Measurements from ENCODE around the gene SLC39A6.

- TF ChIP-seq CTCF (conservative IDR thresholded peaks at IDR 0.05; ENCODE audit: low read length), result no peak
- no peak for TF ChIP-seq EZH2phosphoT487 (IDR thresholded peaks at IDR 0.05; ENCODE audit: borderline replicate concordance)
These were observed 13.6 kb upstream of the SLC39A6 start for GRCh38 chr18:36142751-36143150.

All from Loucy (cell line).